DMS 273 (cell line): ENCODE data around the gene PPM1E.
"Not testable (repeated sequence)": the region's sequence is repeated elsewhere in the genome, so short reads cannot be mapped to it uniquely, and the experiment has no call there.

Source experiments
- DNase-seq: peaks from one replicate; lab custom pipeline; 2025; ENCODE audit not compliant: unreplicated experiment; lab: John Stamatoyannopoulos, UW

PPM1E gene

GRCh38 chr17:58778482-58778881 is 22.8 kb downstream of the PPM1E start:
- not testable (repeated sequence) for DNase-seq

- no peak for DNase-seq
Observed at GRCh38 chr17:58779446-58779845, 23.8 kb downstream of the PPM1E start.

- peak; percentile 75 for DNase-seq
Observed at GRCh38 chr17:58783380-58783779, 27.7 kb downstream of the PPM1E start.

GRCh38 chr17:58785097-58785496 is 29.4 kb downstream of the PPM1E start:
- DNase-seq, result no peak

- DNase-seq, result peak; percentile 34
Observed at GRCh38 chr17:58786586-58787295, 31.1 kb downstream of the PPM1E start.

GRCh38 chr17:58788199-58788598 is 32.5 kb downstream of the PPM1E start:
- no peak for DNase-seq

- DNase-seq, result no peak
Observed at GRCh38 chr17:58789160-58789559, 33.5 kb downstream of the PPM1E start.

GRCh38 chr17:58789831-58790230 is 34.2 kb downstream of the PPM1E start:
- no peak for DNase-seq

- not testable (repeated sequence) for DNase-seq
Observed at GRCh38 chr17:58794508-58794907, 38.9 kb downstream of the PPM1E start.

GRCh38 chr17:58802188-58802587 is 46.5 kb downstream of the PPM1E start:
- DNase-seq, result no peak

GRCh38 chr17:58806046-58806445 is 50.4 kb downstream of the PPM1E start:
- DNase-seq, result no peak

GRCh38 chr17:58808609-58809563 is 53.2 kb downstream of the PPM1E start:
- DNase-seq, result no peak

GRCh38 chr17:58809564-58809936 is 53.9 kb downstream of the PPM1E start:
- DNase-seq, result peak; percentile 13

- DNase-seq, result no peak
Observed at GRCh38 chr17:58811290-58811689, 55.6 kb downstream of the PPM1E start.

GRCh38 chr17:58813712-58814111 is 58.1 kb downstream of the PPM1E start:
- peak; percentile 50 for DNase-seq

GRCh38 chr17:58818654-58819053 is 63.0 kb downstream of the PPM1E start:
- no peak for DNase-seq

GRCh38 chr17:58822148-58823050 is 66.7 kb downstream of the PPM1E start:
- peak; percentile 85 for DNase-seq

- no peak for DNase-seq
Observed at GRCh38 chr17:58823051-58823525, 67.4 kb downstream of the PPM1E start.

GRCh38 chr17:58829172-58829637 is 73.6 kb downstream of the PPM1E start:
- no peak for DNase-seq

- DNase-seq, result no peak
Observed at GRCh38 chr17:58831780-58832179, 76.1 kb downstream of the PPM1E start.

GRCh38 chr17:58832514-58832913 is 76.9 kb downstream of the PPM1E start:
- no peak for DNase-seq
